Measurements from ENCODE around the gene LPCAT3. TPM values are rescaled to one million over a fixed set of nuclear protein-coding genes. Genes with fewer than 3 reads are reported as not detected.
"Not testable (repeated sequence)": the region's sequence is repeated elsewhere in the genome, so short reads cannot be mapped to it uniquely, and the experiment has no call there.

Gene LPCAT3
- total RNA-seq, 1 experiment from 2014 or later = 26.7 TPM

GRCh38 chr12:7037411-7037810 lies 19.1 kb upstream of the LPCAT3 start:
- DNase-seq (ENCODE audit: low read depth) = not testable (repeated sequence)

GRCh38 chr12:7035463-7035862 lies 17.2 kb upstream of the LPCAT3 start:
- DNase-seq (ENCODE audit: low read depth) = no peak

GRCh38 chr12:7034464-7034863 lies 16.2 kb upstream of the LPCAT3 start:
- no peak for DNase-seq (ENCODE audit: low read depth)

- DNase-seq (ENCODE audit: low read depth) = no peak
Observed at GRCh38 chr12:7032990-7033389, 14.7 kb upstream of the LPCAT3 start.

- DNase-seq (ENCODE audit: low read depth) = no peak
Observed at GRCh38 chr12:7031306-7031705, 13.0 kb upstream of the LPCAT3 start.

- no peak for DNase-seq (ENCODE audit: low read depth)
Observed at GRCh38 chr12:7026854-7027253, 8.6 kb upstream of the LPCAT3 start.

GRCh38 chr12:7023114-7023513 lies 4.8 kb upstream of the LPCAT3 start:
- DNase-seq (ENCODE audit: low read depth) = no peak

- no peak for DNase-seq (ENCODE audit: low read depth)
Observed at GRCh38 chr12:7021956-7022355, 3.7 kb upstream of the LPCAT3 start.

- DNase-seq (ENCODE audit: low read depth) = no peak
Observed at GRCh38 chr12:7019043-7019569, 830 bp upstream of the LPCAT3 start.

GRCh38 chr12:7017870-7018349 lies 366 bp downstream of the LPCAT3 start:
- DNase-seq (ENCODE audit: low read depth) = no peak

- no peak for DNase-seq (ENCODE audit: low read depth)
Observed at GRCh38 chr12:7016958-7017571, 1.2 kb downstream of the LPCAT3 start.

GRCh38 chr12:7015555-7016370 lies 2.5 kb downstream of the LPCAT3 start:
- DNase-seq (ENCODE audit: low read depth) = no peak

GRCh38 chr12:7013101-7013500 lies 5.2 kb downstream of the LPCAT3 start:
- DNase-seq (ENCODE audit: low read depth) = no peak

GRCh38 chr12:7012024-7012607 lies 6.2 kb downstream of the LPCAT3 start:
- no peak for DNase-seq (ENCODE audit: low read depth)

- not testable (repeated sequence) for DNase-seq (ENCODE audit: low read depth)
Observed at GRCh38 chr12:7011398-7011797, 6.9 kb downstream of the LPCAT3 start.

GRCh38 chr12:7009512-7009911 lies 8.8 kb downstream of the LPCAT3 start:
- DNase-seq (ENCODE audit: low read depth) = no peak

- no peak for DNase-seq (ENCODE audit: low read depth)
Observed at GRCh38 chr12:7008864-7009263, 9.4 kb downstream of the LPCAT3 start.

GRCh38 chr12:7006639-7007038 lies 11.6 kb downstream of the LPCAT3 start:
- no peak for DNase-seq (ENCODE audit: low read depth)

- no peak for DNase-seq (ENCODE audit: low read depth)
Observed at GRCh38 chr12:7005311-7005710, 13.0 kb downstream of the LPCAT3 start.

GRCh38 chr12:7004840-7005239 lies 13.4 kb downstream of the LPCAT3 start:
- no peak for DNase-seq (ENCODE audit: low read depth)

GRCh38 chr12:7004287-7004803 lies 13.9 kb downstream of the LPCAT3 start:
- no peak for DNase-seq (ENCODE audit: low read depth)

GRCh38 chr12:7001921-7002591 lies 16.2 kb downstream of the LPCAT3 start:
- DNase-seq (ENCODE audit: low read depth) = no peak

All from M059J (cell line).